Smooth muscle cell (in vitro differentiated cells): ENCODE data around the gene POU2F1. TPM values are rescaled to one million over a fixed set of nuclear protein-coding genes. Genes with fewer than 3 reads are reported as not detected.

Experiments used
- DNase-seq: peaks from one replicate; lab custom pipeline; 2025; ENCODE audit not compliant: unreplicated experiment; lab: John Stamatoyannopoulos, UW
- H2AFZ ChIP-seq: fragments of 200-600 bp; sonication (generic); 2 replicates; pipeline ENCODE4 v1.6.0; 2016; ENCODE audit warnings: antibody characterized with exemption, low read depth, mild to moderate bottlenecking
- H3F3A ChIP-seq: fragments of 200-600 bp; sonication (generic); 2 replicates; pipeline ENCODE4 v1.6.0; 2017; ENCODE audit warnings: antibody characterized with exemption, low read depth
- H3K27ac ChIP-seq: fragments of 200-600 bp; sonication (generic); 2 replicates; pipeline ENCODE4 v1.5.1; 2016; ENCODE audit warnings: low read depth, mild to moderate bottlenecking
- H3K27me3 ChIP-seq: fragments of 200-600 bp; sonication (generic); 2 replicates; pipeline ENCODE4 v1.6.1; 2016; ENCODE audit warnings: low read depth, mild to moderate bottlenecking
- H3K36me3 ChIP-seq: fragments of 200-600 bp; sonication (generic); 2 replicates; pipeline ENCODE4 v1.5.1; 2016; ENCODE audit warnings: low read depth
- H3K4me1 ChIP-seq: fragments of 200-600 bp; sonication (generic); 2 replicates; pipeline ENCODE4 v1.5.1; 2016; ENCODE audit warnings: low read depth
- H3K4me2 ChIP-seq: fragments of 200-600 bp; sonication (generic); 2 replicates; pipeline ENCODE4 v1.6.0; 2016; ENCODE audit warnings: mild to moderate bottlenecking
- H3K4me3 ChIP-seq: fragments of 200-600 bp; sonication (generic); 2 replicates; pipeline ENCODE4 v1.5.1; 2016; ENCODE audit warnings: mild to moderate bottlenecking
- H3K79me2 ChIP-seq: fragments of 200-600 bp; sonication (generic); 2 replicates; pipeline ENCODE4 v1.6.0; 2016; ENCODE audit warnings: low read depth, mild to moderate bottlenecking
- H3K9ac ChIP-seq: fragments of 200-600 bp; sonication (generic); 2 replicates; pipeline ENCODE4 v1.6.0; 2016; ENCODE audit warnings: low read depth
- H3K9me3 ChIP-seq: fragments of 200-600 bp; sonication (generic); replicated peaks from 2 replicates; pipeline ENCODE4 v1.5.1; 2016; ENCODE audit warnings: low read depth
- H4K20me1 ChIP-seq: fragments of 200-600 bp; sonication (generic); 2 replicates; pipeline ENCODE4 v1.6.0; 2016; ENCODE audit warnings: low read depth
- WGBS: methylation state at CpG from one replicate; pipeline ENCODE4 v1.1.7; 2016; ENCODE audit warnings: low lambda C conversion rate; 5-methylcytosine and 5-hydroxymethylcytosine counted together
- polyA plus RNA-seq: library from polyadenylated mRNA; unstranded; fragments of >200 nt; fragmentation: Nextera tagmentation; extraction: Ambion mirVana; gene quantifications from 2 replicates; pipeline ENCODE4 v1.2.1, GENCODE V29; 2016
- total RNA-seq: library from RNA; depleted of rRNA; stranded (reverse); fragments of >200 nt; gene quantifications from 2 replicates; pipeline ENCODE4 v1.2.3, GENCODE V29; 2014
- TF ChIP-seq, protein P1 (sequence below): fragments of 200-600 bp; sonication (generic); IDR thresholded peaks from 2 replicates; pipeline ENCODE4 v1.5.1; 2017; ENCODE audit warnings: borderline replicate concordance, mild to moderate bottlenecking, antibody characterized with exemption; ENCODE audit not compliant: insufficient read depth, poor library complexity, severe bottlenecking

Gene POU2F1
- total and polyA plus RNA-seq, 2 experiments from 2014 or later: 5.3 to 15.6 TPM

DNA sequence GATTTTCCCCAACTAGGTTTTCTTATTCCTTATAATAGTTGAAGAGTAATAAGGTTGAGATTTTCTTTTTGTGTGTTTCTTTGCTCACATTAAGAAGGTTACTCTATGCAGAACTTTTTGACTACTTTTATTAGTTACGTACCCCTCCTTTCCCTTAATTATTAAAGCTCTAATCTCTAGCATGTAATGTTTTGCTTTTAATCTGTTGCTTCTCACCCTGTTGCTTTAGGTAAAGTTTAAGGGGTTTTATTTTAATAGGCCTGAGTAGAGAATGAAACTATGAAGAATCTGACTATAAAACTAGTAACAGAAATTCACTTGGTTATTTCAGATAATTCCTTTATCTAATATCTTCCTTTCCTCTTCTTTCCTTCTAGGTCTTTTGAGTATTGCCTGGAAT, 53.4 kb downstream of the POU2F1 start:
- TF ChIP-seq, protein P1, sequence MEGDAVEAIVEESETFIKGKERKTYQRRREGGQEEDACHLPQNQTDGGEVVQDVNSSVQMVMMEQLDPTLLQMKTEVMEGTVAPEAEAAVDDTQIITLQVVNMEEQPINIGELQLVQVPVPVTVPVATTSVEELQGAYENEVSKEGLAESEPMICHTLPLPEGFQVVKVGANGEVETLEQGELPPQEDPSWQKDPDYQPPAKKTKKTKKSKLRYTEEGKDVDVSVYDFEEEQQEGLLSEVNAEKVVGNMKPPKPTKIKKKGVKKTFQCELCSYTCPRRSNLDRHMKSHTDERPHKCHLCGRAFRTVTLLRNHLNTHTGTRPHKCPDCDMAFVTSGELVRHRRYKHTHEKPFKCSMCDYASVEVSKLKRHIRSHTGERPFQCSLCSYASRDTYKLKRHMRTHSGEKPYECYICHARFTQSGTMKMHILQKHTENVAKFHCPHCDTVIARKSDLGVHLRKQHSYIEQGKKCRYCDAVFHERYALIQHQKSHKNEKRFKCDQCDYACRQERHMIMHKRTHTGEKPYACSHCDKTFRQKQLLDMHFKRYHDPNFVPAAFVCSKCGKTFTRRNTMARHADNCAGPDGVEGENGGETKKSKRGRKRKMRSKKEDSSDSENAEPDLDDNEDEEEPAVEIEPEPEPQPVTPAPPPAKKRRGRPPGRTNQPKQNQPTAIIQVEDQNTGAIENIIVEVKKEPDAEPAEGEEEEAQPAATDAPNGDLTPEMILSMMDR: no peak
- 93% methylated on average over 1 of the region's 1 CpG for WGBS
- H3K27ac ChIP-seq: no peak overlapping the region
- no peaks in the 10 kb centered on the region for H3K36me3 ChIP-seq
- H3K9ac ChIP-seq: no peak overlapping the region
- no peak overlapping the region for H3K4me3 ChIP-seq
- H3K9me3 ChIP-seq: no peaks in the 10 kb centered on the region
- H3K4me1 ChIP-seq: peaks cover 9% of the 10 kb centered on the region
- peaks cover 55% of the 10 kb centered on the region for H3K79me2 ChIP-seq
- H2AFZ ChIP-seq: no peak overlapping the region
- no peaks in the 10 kb centered on the region for H3F3A ChIP-seq
- H3K27me3 ChIP-seq: no peaks in the 10 kb centered on the region
- no peak overlapping the region for H3K4me2 ChIP-seq
- DNase-seq: no peak
- peaks cover 91% of the 10 kb centered on the region for H4K20me1 ChIP-seq

DNA sequence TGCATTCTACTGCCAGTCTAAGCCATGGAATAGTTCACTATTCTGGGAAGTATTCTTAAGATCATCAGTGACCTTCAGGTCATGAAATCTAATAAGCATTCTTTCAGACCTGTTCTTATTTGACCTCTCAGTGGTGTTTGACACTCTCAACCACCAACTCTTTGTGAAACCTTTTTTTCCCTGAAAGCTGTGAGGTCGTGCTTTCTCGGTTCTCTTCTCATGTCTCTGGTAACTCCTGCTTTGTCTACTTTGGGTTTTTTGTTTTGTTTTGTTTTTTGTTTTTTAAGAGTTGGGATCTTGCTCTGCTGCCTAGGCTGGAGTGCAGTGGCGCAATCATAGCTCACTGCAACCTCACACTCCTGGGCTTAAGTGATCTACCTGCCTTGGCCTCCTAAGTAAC, 56.3 kb downstream of the POU2F1 start:
- no peak overlapping the region for H2AFZ ChIP-seq
- no peaks in the 10 kb centered on the region for H3K9me3 ChIP-seq
- H3K27me3 ChIP-seq: no peaks in the 10 kb centered on the region
- TF ChIP-seq, protein P1: no peak
- peaks cover 9% of the 10 kb centered on the region for H3K4me1 ChIP-seq
- H4K20me1 ChIP-seq: peaks cover 96% of the 10 kb centered on the region
- no peak overlapping the region for H3K4me2 ChIP-seq
- DNase-seq: no peak
- no peak overlapping the region for H3K4me3 ChIP-seq
- H3K79me2 ChIP-seq: peaks cover 51% of the 10 kb centered on the region
- no peak overlapping the region for H3K9ac ChIP-seq
- H3K27ac ChIP-seq: no peak overlapping the region
- H3F3A ChIP-seq: no peaks in the 10 kb centered on the region
- H3K36me3 ChIP-seq: no peaks in the 10 kb centered on the region
- WGBS: 99% methylated on average over 3 of the region's 3 CpGs

- Histone ChIP-seq H3K79me2 (peaks cover 60% of the 10 kb centered on the region), H2AFZ (no peak overlapping the region), H3K9ac (no peak overlapping the region), H4K20me1 (peaks cover 90% of the 10 kb centered on the region), H3K4me1 (peaks cover 3% of the 10 kb centered on the region), H3K27ac (no peak overlapping the region), H3F3A (no peaks in the 10 kb centered on the region), H3K4me2 (no peak overlapping the region), H3K36me3 (no peaks in the 10 kb centered on the region), H3K9me3 (no peaks in the 10 kb centered on the region), H3K4me3 (no peak overlapping the region), H3K27me3 (no peaks in the 10 kb centered on the region)
- DNase-seq: no peak
- TF ChIP-seq, protein P1: no peak
- 90% methylated on average over 5 of the region's 5 CpGs for WGBS
Measured at GRCh38 chr1:167278497-167278896, 57.8 kb downstream of the POU2F1 start.

DNA sequence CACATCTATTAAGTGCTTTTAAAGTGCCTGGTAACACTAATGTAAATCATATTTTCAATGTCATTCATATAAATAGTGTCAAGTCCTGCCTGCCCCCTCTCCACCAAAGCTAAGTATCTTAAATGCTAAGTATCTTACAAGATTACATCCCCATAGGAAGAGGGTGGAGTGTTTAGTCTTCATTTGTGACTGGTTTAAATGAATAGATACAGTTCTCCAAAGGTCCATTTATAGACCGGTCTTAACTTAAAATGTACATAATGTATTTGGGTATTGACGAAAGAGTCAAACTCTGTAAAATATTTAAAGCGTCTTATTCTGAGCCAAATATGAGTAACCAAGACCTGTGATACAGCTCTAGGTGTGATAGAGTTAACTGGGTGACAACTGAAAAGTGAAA, 60.2 kb downstream of the POU2F1 start:
- TF ChIP-seq, protein P1: no peak
- peaks cover 88% of the 10 kb centered on the region for H4K20me1 ChIP-seq
- WGBS: 96% methylated on average over 3 of the region's 3 CpGs
- H3K36me3 ChIP-seq: no peaks in the 10 kb centered on the region
- H3F3A ChIP-seq: no peaks in the 10 kb centered on the region
- H2AFZ ChIP-seq: no peak overlapping the region
- H3K4me1 ChIP-seq: no peaks in the 10 kb centered on the region
- H3K79me2 ChIP-seq: peaks cover 74% of the 10 kb centered on the region
- no peaks in the 10 kb centered on the region for H3K27me3 ChIP-seq
- H3K9me3 ChIP-seq: no peaks in the 10 kb centered on the region
- H3K4me3 ChIP-seq: no peak overlapping the region
- H3K4me2 ChIP-seq: no peak overlapping the region
- no peak for DNase-seq
- no peak overlapping the region for H3K27ac ChIP-seq
- H3K9ac ChIP-seq: no peak overlapping the region
